H1 (cell line): ENCODE results near the gene RPS6KA5. TPM values are rescaled to one million over a fixed set of nuclear protein-coding genes. Genes with fewer than 3 reads are reported as not detected.

Experiments
- CTCF ChIA-PET: fragments of 300-600 bp; sonication (Branson Sonifier 250); formaldehyde crosslinking; loops from one replicate; lab custom pipeline; 2021; ENCODE audit not compliant: partially characterized antibody; lab: Charles Lee
- POLR2A ChIA-PET: fragments of 300-600 bp; sonication (Branson Sonifier 250); formaldehyde crosslinking; loops from one replicate; lab custom pipeline; 2021; ENCODE audit warnings: inconsistent platforms; ENCODE audit not compliant: partially characterized antibody; lab: Charles Lee
- DNase-seq, 2 experiments: peaks; one replicate each; pipeline versions ENCODE4 v3.0.0 to v3.0.0-alpha.2; 2010 to 2022; ENCODE audit warnings: low spot score in 2 of 2, low read depth in 1 of 2, mixed read lengths in 1 of 2
- FAIRE-seq: peaks from 2 replicates; lab custom pipeline; 2011; peaks lifted over from hg19 to GRCh38; lab: Jason Lieb, UNC
- H2AFZ ChIP-seq: 2 replicates; pipeline ENCODE4 v1.8.1; 2012; ENCODE audit warnings: low read length, inconsistent platforms
- H2AK5ac ChIP-seq: 2 replicates; pipeline ENCODE4 v1.6.1; 2013; ENCODE audit warnings: low read depth, low read length
- H2BK120ac ChIP-seq: replicated peaks from 2 replicates; pipeline ENCODE3; 2013; ENCODE audit warnings: low read depth, low read length, inconsistent platforms
- H2BK12ac ChIP-seq: 2 replicates; pipeline ENCODE4 v1.6.1; 2013; ENCODE audit warnings: low read depth, low read length
- H2BK15ac ChIP-seq: 2 replicates; pipeline ENCODE4 v1.6.1; 2013; ENCODE audit warnings: low read length
- H2BK20ac ChIP-seq: 2 replicates; pipeline ENCODE4 v1.6.1; 2013; ENCODE audit warnings: low read length
- H2BK5ac ChIP-seq: 2 replicates; pipeline ENCODE4 v1.6.1; 2013; ENCODE audit warnings: low read depth, low read length
- H3K14ac ChIP-seq: 2 replicates; pipeline ENCODE4 v1.6.1; 2013; ENCODE audit warnings: inconsistent platforms; ENCODE audit not compliant: insufficient read length
- H3K18ac ChIP-seq: 2 replicates; pipeline ENCODE4 v1.6.1; 2013; ENCODE audit warnings: low read length; ENCODE audit errors: extremely low read depth
- H3K23ac ChIP-seq: 2 replicates; pipeline ENCODE4 v1.6.1; 2013; ENCODE audit warnings: inconsistent platforms; ENCODE audit not compliant: insufficient read length
- H3K23me2 ChIP-seq: 2 replicates; pipeline ENCODE4 v1.6.1; 2013; ENCODE audit warnings: low read depth, low read length
- H3K27ac ChIP-seq: 2 replicates; pipeline ENCODE4 v1.6.1; 2011; ENCODE audit warnings: low read depth, low read length, inconsistent platforms
- H3K27me3 ChIP-seq, 4 experiments: replicated peaks in 1 of 4; 1 replicate in 1 of 4; 2 replicates in 3 of 4; pipeline versions ENCODE4 v1.6.1 to v1.8.1; 2011 to 2013; ENCODE audit warnings: low read length in 3 of 4, mild to moderate bottlenecking in 3 of 4, inconsistent platforms in 2 of 4, mixed read lengths in 2 of 4, moderate library complexity in 1 of 4; ENCODE audit not compliant: control insufficient read depth in 3 of 4, insufficient read depth in 3 of 4; ENCODE audit errors: extremely low read depth in 1 of 4
- H3K36me3 ChIP-seq, 4 experiments: 2 replicates each; pipeline versions ENCODE4 v1.6.1 to v1.8.1; 2011 to 2013; ENCODE audit warnings: mild to moderate bottlenecking in 4 of 4, low read length in 3 of 4, moderate library complexity in 2 of 4, control low read depth in 1 of 4, inconsistent platforms in 1 of 4; ENCODE audit not compliant: insufficient read depth in 4 of 4, control insufficient read depth in 2 of 4
- H3K4ac ChIP-seq: replicated peaks from 2 replicates; pipeline ENCODE3; 2013; ENCODE audit warnings: low read length, low read depth, mixed read lengths, inconsistent platforms; ENCODE audit not compliant: insufficient read length
- H3K4me1 ChIP-seq, 4 experiments: replicated peaks in 1 of 4; 1 replicate in 1 of 4; 2 replicates in 3 of 4; pipeline versions ENCODE4 v1.6.1 to v1.8.1; 2011 to 2013; ENCODE audit warnings: low read length in 3 of 4, inconsistent platforms in 2 of 4, mixed read lengths in 1 of 4; ENCODE audit not compliant: insufficient read depth in 4 of 4, control insufficient read depth in 3 of 4
- H3K4me2 ChIP-seq, 2 experiments: 2 replicates each; pipeline versions ENCODE4 v1.6.1 to v1.8.1; 2011 to 2013; ENCODE audit warnings: low read depth in 2 of 2, low read length in 2 of 2, control low read depth in 1 of 2, inconsistent platforms in 1 of 2, mild to moderate bottlenecking in 1 of 2; ENCODE audit not compliant: insufficient read depth in 1 of 2
- H3K4me3 ChIP-seq, 4 experiments: fragments of 200-600, 300-600 bp in 1 of 4; sonication (generic), shearing (Covaris generic), sonication (Bioruptor Twin) in 1 of 4; 2 replicates each; pipeline versions ENCODE4 v1.5.1 to v1.8.1; 2011 to 2016; ENCODE audit warnings: low read length in 4 of 4, low read depth in 3 of 4, control low read depth in 2 of 4, inconsistent platforms in 2 of 4, mild to moderate bottlenecking in 2 of 4, mixed read lengths in 1 of 4, moderate library complexity in 1 of 4; ENCODE audit not compliant: insufficient read depth in 2 of 4; ENCODE audit errors: extremely low read depth in 1 of 4
- H3K56ac ChIP-seq: replicated peaks from 2 replicates; pipeline ENCODE3; 2013; ENCODE audit warnings: low read depth, mild to moderate bottlenecking, mixed read lengths, low read length, inconsistent platforms; ENCODE audit not compliant: insufficient read length
- H3K79me1 ChIP-seq: 2 replicates; pipeline ENCODE4 v1.6.1; 2013; ENCODE audit warnings: low read depth, low read length, control low read depth
- H3K79me2 ChIP-seq, 2 experiments: 2 replicates each; pipeline versions ENCODE4 v1.6.1 to v1.8.1; 2012 to 2013; ENCODE audit warnings: low read length in 2 of 2, mild to moderate bottlenecking in 2 of 2, inconsistent platforms in 1 of 2; ENCODE audit not compliant: insufficient read depth in 2 of 2, control insufficient read depth in 1 of 2
- H3K9ac ChIP-seq, 4 experiments: replicated peaks in 1 of 4; 1 replicate in 1 of 4; 2 replicates in 3 of 4; pipeline versions ENCODE4 v1.6.1 to v1.8.1; 2011 to 2013; ENCODE audit warnings: low read depth in 3 of 4, low read length in 3 of 4, control low read depth in 2 of 4, mild to moderate bottlenecking in 2 of 4, moderate library complexity in 2 of 4, inconsistent platforms in 1 of 4; ENCODE audit errors: extremely low read depth in 1 of 4
- H3K9me3 ChIP-seq, 2 experiments: 2 replicates each; pipeline versions ENCODE4 v1.6.1 to v1.8.1; 2012 to 2013; ENCODE audit warnings: mild to moderate bottlenecking in 2 of 2, moderate library complexity in 2 of 2, control low read depth in 1 of 2, inconsistent platforms in 1 of 2, low read depth in 1 of 2, low read length in 1 of 2, mixed read lengths in 1 of 2; ENCODE audit not compliant: insufficient read depth in 2 of 2
- H4K20me1 ChIP-seq, 2 experiments: replicated peaks in 1 of 2; 2 replicates each; pipeline versions ENCODE3 to v1.8.1; 2011 to 2013; ENCODE audit warnings: inconsistent platforms in 2 of 2, low read length in 2 of 2, mild to moderate bottlenecking in 1 of 2; ENCODE audit not compliant: insufficient read depth in 2 of 2, control insufficient read depth in 1 of 2
- H4K5ac ChIP-seq: 2 replicates; pipeline ENCODE4 v1.6.1; 2013; ENCODE audit warnings: low read length, low read depth, mixed read lengths, inconsistent platforms; ENCODE audit not compliant: insufficient read length
- H4K8ac ChIP-seq: 2 replicates; pipeline ENCODE4 v1.8.0; 2013; ENCODE audit warnings: mild to moderate bottlenecking, moderate library complexity, low read length, inconsistent platforms; ENCODE audit not compliant: insufficient read depth; ENCODE audit errors: extremely low read depth
- H4K91ac ChIP-seq: replicated peaks from 2 replicates; pipeline ENCODE3; 2013; ENCODE audit warnings: low read length, mixed read lengths, inconsistent platforms; ENCODE audit not compliant: insufficient read length
- CTBP2 ChIP-seq: IDR thresholded peaks from 2 replicates; pipeline ENCODE4 v1.7.0; 2011; ENCODE audit warnings: borderline replicate concordance, mild to moderate bottlenecking, moderate library complexity, mixed read lengths, low read length; ENCODE audit not compliant: insufficient read depth, insufficient read length
- EP300 ChIP-seq, 2 experiments: IDR thresholded peaks; 1 replicate in 1 of 2; 2 replicates in 1 of 2; pipeline ENCODE4 v1.6.1; 2011 to 2012; ENCODE audit warnings: low read depth in 2 of 2, low read length in 2 of 2, mild to moderate bottlenecking in 2 of 2, borderline replicate concordance in 1 of 2, inconsistent platforms in 1 of 2, moderate library complexity in 1 of 2
- GABPA ChIP-seq: IDR thresholded peaks from 2 replicates; pipeline ENCODE4 v1.6.1; 2011; ENCODE audit warnings: mild to moderate bottlenecking, low read length, moderate library complexity, borderline replicate concordance; ENCODE audit not compliant: insufficient read depth
- JUND ChIP-seq: IDR thresholded peaks from 2 replicates; pipeline ENCODE4 v1.6.1; 2011; ENCODE audit warnings: mild to moderate bottlenecking, improper control_type of control experiment, low read length
- KDM1A ChIP-seq: fragments of 200-600, 300-600 bp; sonication (generic); IDR thresholded peaks from 2 replicates; pipeline ENCODE4 v1.7.1; 2016; ENCODE audit warnings: mild to moderate bottlenecking, low read length, borderline replicate concordance
- KDM4A ChIP-seq: IDR thresholded peaks from one replicate; pipeline ENCODE4 v1.7.1; 2012; ENCODE audit warnings: low read depth, mild to moderate bottlenecking, moderate library complexity, low read length, inconsistent platforms; ENCODE audit not compliant: severe bottlenecking
- KDM5A ChIP-seq: fragments of 200-600 bp; IDR thresholded peaks from 2 replicates; pipeline ENCODE4 v1.7.1; 2012; ENCODE audit warnings: mild to moderate bottlenecking, low read length, inconsistent platforms, mixed read lengths
- RXRA ChIP-seq: IDR thresholded peaks from 2 replicates; pipeline ENCODE4 v1.6.1; 2011; ENCODE audit warnings: low read depth, mild to moderate bottlenecking, low read length, moderate library complexity; ENCODE audit not compliant: insufficient read depth
- SIRT6 ChIP-seq: IDR thresholded peaks from one replicate; pipeline ENCODE4 v1.7.1; 2012; ENCODE audit warnings: low read length, inconsistent platforms
- SIX5 ChIP-seq: IDR thresholded peaks from 2 replicates; pipeline ENCODE4 v1.6.1; 2011; ENCODE audit warnings: mild to moderate bottlenecking, low read depth, low read length
- SP1 ChIP-seq: IDR thresholded peaks from 2 replicates; pipeline ENCODE4 v1.6.1; 2011; ENCODE audit warnings: low read depth, low read length
- YY1 ChIP-seq: IDR thresholded peaks from 2 replicates; pipeline ENCODE4 v1.6.1; 2011; ENCODE audit warnings: low read depth, mild to moderate bottlenecking, low read length
- WGBS, 2 experiments: shearing (Covaris generic) in 1 of 2; methylation state at CpG; one replicate each; pipeline versions ENCODE4 v1.1.6 to v1.1.7; 2013 to 2015; ENCODE audit warnings: low lambda C conversion rate in 2 of 2, mixed read lengths in 2 of 2, inconsistent platforms in 1 of 2, low coverage in 1 of 2, missing lambda C conversion rate in 1 of 2; ENCODE audit not compliant: insufficient replicate concordance in 2 of 2, insufficient coverage in 1 of 2, insufficient read length in 1 of 2; ENCODE audit errors: extremely low coverage in 1 of 2, missing lambda C conversion rate in 1 of 2; 5-methylcytosine and 5-hydroxymethylcytosine counted together
- polyA plus RNA-seq, 7 experiments: library from polyadenylated mRNA; depleted of rRNA in 3 of 7; stranded (reverse) in 5 of 7; unstranded in 2 of 7; fragments of >200 nt in 5 of 7; fragments of 200-250 nt in 2 of 7; gene quantifications; 1 replicate in 5 of 7; 2 replicates in 1 of 7; 4 replicates in 1 of 7; pipeline versions ENCODE4 v1.2.1 to v1.2.3, GENCODE V29; 2011 to 2013; ENCODE audit warnings: missing spikeins in 2 of 7, mixed read lengths in 2 of 7
- total RNA-seq: library from RNA; stranded (reverse); fragmentation: NEBNext Ultra II Directional; extraction: Animal tissue kit (Norgen Biotek cat#: 25700); gene quantifications from 2 replicates; pipeline ENCODE4 v1.2.1, GENCODE V29; 2021
- TF ChIP-seq, protein P1 (sequence below): IDR thresholded peaks from 2 replicates; pipeline ENCODE4 v1.6.1; 2012; ENCODE audit warnings: low read length, inconsistent platforms

Gene RPS6KA5
- total and polyA plus RNA-seq, 2 of the 8 experiments (the other 6 are each of a cell fraction or from before 2014, with no cell fraction given): 0.85 to 3.1 TPM

DNA sequence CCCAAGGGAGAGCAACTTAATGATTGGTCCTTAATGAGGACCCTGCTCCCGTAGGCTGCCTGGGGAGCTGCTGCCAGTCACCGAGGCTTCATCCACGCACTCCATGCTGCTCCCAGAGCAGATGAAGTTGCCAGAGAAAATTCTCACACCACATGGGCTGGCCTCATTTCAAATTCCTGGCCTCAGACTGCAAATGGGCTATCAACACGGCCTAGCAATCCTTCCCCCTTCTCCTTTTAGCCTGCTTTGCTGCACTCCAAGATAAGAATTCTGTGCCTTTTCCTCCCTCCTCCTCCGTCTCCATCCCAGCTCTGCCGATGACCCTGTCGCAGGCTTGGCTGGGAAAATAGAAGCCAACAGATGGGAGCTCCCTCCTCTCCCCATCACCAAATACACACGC is 42.7 kb upstream of the RPS6KA5 start:
- Histone ChIP-seq H2BK20ac (no peak overlapping the region), H4K91ac (no peak overlapping the region), H2BK5ac (no peak overlapping the region), H4K20me1 (no peaks in the 10 kb centered on the region), H3K4me2 (no peak overlapping the region), H2BK15ac (no peak overlapping the region), H3K36me3 (no peaks in the 10 kb centered on the region), H3K27ac (no peak overlapping the region), H3K56ac (no peak overlapping the region), H2BK12ac (no peak overlapping the region), H3K79me2 (no peaks in the 10 kb centered on the region), H3K27me3 (no peaks in the 10 kb centered on the region), H3K79me1 (no peaks in the 10 kb centered on the region), H3K4ac (no peak overlapping the region), H3K14ac (no peak overlapping the region), H4K5ac (no peak overlapping the region), H3K23me2 (no peaks in the 10 kb centered on the region), H3K9me3 (no peaks in the 10 kb centered on the region), H3K18ac (no peak overlapping the region), H3K9ac (no peak overlapping the region), H4K8ac (no peak overlapping the region), H2AFZ (no peak overlapping the region), H2AK5ac (no peak overlapping the region), H3K4me1 (peaks cover 0 to 6% (median 0%) of the 10 kb centered on the region in 4 experiments; a peak in 2 of 7 replicates), H3K23ac (no peak overlapping the region), H3K4me3 (no peak overlapping the region), H2BK120ac (no peak overlapping the region)
- POLR2A ChIA-PET: interaction anchor here (2.6 kb wide), 1 partner anchor 10 kb away, joined by 7 read pairs; the partner anchor contains the start of gene DGLUCY
- FAIRE-seq: no peak
- CTCF ChIA-PET: interaction anchor here (1.1 kb wide), 1 partner anchor 11 kb away, joined by 3 read pairs; no protein-coding TSS in a partner anchor
- no peak for DNase-seq
- 94% methylated on average over 7 of the region's 8 CpGs; no CpG with 5 or more reads in 1 of the 2 experiments for WGBS, 2 experiments
- TF ChIP-seq KDM5A (no peak), EP300 (IDR thresholded peaks at IDR 0.05; ENCODE audit: borderline replicate concordance in 1 of 2, low read depth in 2 of 2, low read length in 2 of 2) (no peak), SIRT6 (no peak), JUND (no peak), KDM4A (no peak), SIX5 (no peak), SP1 (no peak), RXRA (no peak), YY1 (no peak), KDM1A (no peak), GABPA (no peak), CTBP2 (no peak)
- TF ChIP-seq, protein P1, sequence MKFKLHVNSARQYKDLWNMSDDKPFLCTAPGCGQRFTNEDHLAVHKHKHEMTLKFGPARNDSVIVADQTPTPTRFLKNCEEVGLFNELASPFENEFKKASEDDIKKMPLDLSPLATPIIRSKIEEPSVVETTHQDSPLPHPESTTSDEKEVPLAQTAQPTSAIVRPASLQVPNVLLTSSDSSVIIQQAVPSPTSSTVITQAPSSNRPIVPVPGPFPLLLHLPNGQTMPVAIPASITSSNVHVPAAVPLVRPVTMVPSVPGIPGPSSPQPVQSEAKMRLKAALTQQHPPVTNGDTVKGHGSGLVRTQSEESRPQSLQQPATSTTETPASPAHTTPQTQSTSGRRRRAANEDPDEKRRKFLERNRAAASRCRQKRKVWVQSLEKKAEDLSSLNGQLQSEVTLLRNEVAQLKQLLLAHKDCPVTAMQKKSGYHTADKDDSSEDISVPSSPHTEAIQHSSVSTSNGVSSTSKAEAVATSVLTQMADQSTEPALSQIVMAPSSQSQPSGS: no peak
